ENCODE measurements around the gene BHLHE40.

Gene BHLHE40

DNA sequence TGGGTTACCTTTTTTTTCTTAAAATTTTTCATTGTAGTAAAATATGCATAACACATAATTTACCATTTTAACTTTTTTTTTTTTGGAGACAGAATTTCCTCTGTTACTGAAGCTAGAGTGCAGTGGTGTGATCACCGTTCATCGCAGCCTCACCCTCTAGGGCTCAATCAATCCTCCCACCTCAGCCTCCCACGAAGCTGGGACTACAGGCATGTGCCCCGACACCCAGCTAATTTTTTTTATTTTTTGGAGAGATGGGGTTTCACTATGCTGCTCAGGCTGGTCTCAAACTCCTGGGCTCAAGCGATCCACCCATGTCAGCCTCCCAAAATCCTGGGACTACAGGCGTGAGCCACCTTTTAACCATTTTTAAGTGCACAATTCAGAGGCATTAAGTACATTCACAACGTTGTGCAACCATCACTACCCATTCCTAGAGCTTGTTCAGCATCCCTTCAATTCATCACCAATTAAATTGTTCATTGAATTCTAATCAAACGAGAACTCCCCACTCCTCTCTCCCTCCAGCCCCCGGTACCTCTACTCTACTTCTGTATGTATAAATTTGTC lies 44.6 kb downstream of the BHLHE40 start:
- Histone ChIP-seq H3K27ac (no peak overlapping the region), H2AFZ (ENCODE audit: low read depth) (no peak overlapping the region), H3K27me3 (ENCODE audit: insufficient read depth, low read depth) (no peaks in the 10 kb centered on the region), H3K36me3 (ENCODE audit: insufficient read depth) (no peaks in the 10 kb centered on the region), H3K9ac (no peak overlapping the region), H3K79me2 (ENCODE audit: insufficient read depth, low read depth) (no peaks in the 10 kb centered on the region), H3K4me2 (no peak overlapping the region), H3K4me1 (ENCODE audit: low read depth, poor library complexity, severe bottlenecking) (no peaks in the 10 kb centered on the region), H4K20me1 (ENCODE audit: insufficient read depth) (no peaks in the 10 kb centered on the region), H3K4me3 (IDR thresholded peaks at IDR 0.05; ENCODE audit: insufficient read depth, low read depth, low read length) (no peak overlapping the region)
- TF ChIP-seq CTCF (conservative IDR thresholded peaks at IDR 0.05; ENCODE audit: low read depth, low read length): no peak

- H3K4me3 ChIP-seq (IDR thresholded peaks at IDR 0.05; ENCODE audit: insufficient read depth, low read depth, low read length): no peak overlapping the region
- no peak overlapping the region for H3K9ac ChIP-seq
- H2AFZ ChIP-seq (ENCODE audit: low read depth): no peak overlapping the region
- no peaks in the 10 kb centered on the region for H3K36me3 ChIP-seq (ENCODE audit: insufficient read depth)
- H3K79me2 ChIP-seq (ENCODE audit: insufficient read depth, low read depth): no peaks in the 10 kb centered on the region
- no peaks in the 10 kb centered on the region for H4K20me1 ChIP-seq (ENCODE audit: insufficient read depth)
- no peaks in the 10 kb centered on the region for H3K4me1 ChIP-seq (ENCODE audit: low read depth, poor library complexity, severe bottlenecking)
- no peak for TF ChIP-seq CTCF (conservative IDR thresholded peaks at IDR 0.05; ENCODE audit: low read depth, low read length)
- no peak overlapping the region for H3K27ac ChIP-seq
- H3K4me2 ChIP-seq: no peak overlapping the region
- H3K27me3 ChIP-seq (ENCODE audit: insufficient read depth, low read depth): no peaks in the 10 kb centered on the region
These were observed 46.8 kb downstream of the BHLHE40 start for GRCh38 chr3:5026046-5026362.

- no peaks in the 10 kb centered on the region for H3K4me1 ChIP-seq (ENCODE audit: low read depth, poor library complexity, severe bottlenecking)
- no peak for TF ChIP-seq CTCF (conservative IDR thresholded peaks at IDR 0.05; ENCODE audit: low read depth, low read length)
- H3K79me2 ChIP-seq (ENCODE audit: insufficient read depth, low read depth): no peaks in the 10 kb centered on the region
- H3K4me2 ChIP-seq: no peak overlapping the region
- H3K27me3 ChIP-seq (ENCODE audit: insufficient read depth, low read depth): no peaks in the 10 kb centered on the region
- no peak overlapping the region for H3K9ac ChIP-seq
- H2AFZ ChIP-seq (ENCODE audit: low read depth): no peak overlapping the region
- H3K36me3 ChIP-seq (ENCODE audit: insufficient read depth): no peaks in the 10 kb centered on the region
- no peak overlapping the region for H3K4me3 ChIP-seq (IDR thresholded peaks at IDR 0.05; ENCODE audit: insufficient read depth, low read depth, low read length)
- no peaks in the 10 kb centered on the region for H4K20me1 ChIP-seq (ENCODE audit: insufficient read depth)
- no peak overlapping the region for H3K27ac ChIP-seq
These were observed 50.5 kb downstream of the BHLHE40 start for GRCh38 chr3:5029715-5030114.

GRCh38 chr3:5030152-5030551 lies 50.9 kb downstream of the BHLHE40 start:
- H4K20me1 ChIP-seq (ENCODE audit: insufficient read depth): no peaks in the 10 kb centered on the region
- H3K79me2 ChIP-seq (ENCODE audit: insufficient read depth, low read depth): no peaks in the 10 kb centered on the region
- no peaks in the 10 kb centered on the region for H3K27me3 ChIP-seq (ENCODE audit: insufficient read depth, low read depth)
- no peak for TF ChIP-seq CTCF (conservative IDR thresholded peaks at IDR 0.05; ENCODE audit: low read depth, low read length)
- no peak overlapping the region for H3K4me2 ChIP-seq
- no peak overlapping the region for H3K27ac ChIP-seq
- H2AFZ ChIP-seq (ENCODE audit: low read depth): no peak overlapping the region
- H3K36me3 ChIP-seq (ENCODE audit: insufficient read depth): no peaks in the 10 kb centered on the region
- no peak overlapping the region for H3K4me3 ChIP-seq (IDR thresholded peaks at IDR 0.05; ENCODE audit: insufficient read depth, low read depth, low read length)
- H3K4me1 ChIP-seq (ENCODE audit: low read depth, poor library complexity, severe bottlenecking): no peaks in the 10 kb centered on the region
- no peak overlapping the region for H3K9ac ChIP-seq

Measured in KMS-11 (cell line).